MCF 10A (cell line): ENCODE measurements around the gene CALB2. TPM values are rescaled to one million over a fixed set of nuclear protein-coding genes. Genes with fewer than 3 reads are reported as not detected.

Experiments used
- BruUV-seq: library from RNA; stranded (reverse); fragments of 400-500 nt; replicated peaks from 2 replicates; lab custom pipeline; 2021; lab: Mats Ljungman, UMichigan
- CTCF ChIA-PET: fragments of 300-600 bp; sonication (Branson Sonifier 250); formaldehyde crosslinking; extraction: SDS; loops from one replicate; lab custom pipeline; 2021; ENCODE audit warnings: antibody characterized with exemption, inconsistent platforms; lab: Yijun Ruan, JAX
- POLR2A ChIA-PET: fragments of 300-600, 350-650 bp; sonication (Branson Sonifier 250); formaldehyde crosslinking; extraction: SDS; loops from one replicate; lab custom pipeline; 2020; ENCODE audit warnings: antibody characterized with exemption, inconsistent platforms; lab: Yijun Ruan, JAX
- DNase-seq: peaks from one replicate; pipeline ENCODE4 v3.0.0-alpha.2; 2018; ENCODE audit not compliant: unreplicated experiment
- H3K27ac Mint-ChIP-seq: one replicate; pipeline ENCODE4 v1.8.0; 2022; ENCODE audit warnings: mild to moderate bottlenecking, low read depth, mixed read lengths; ENCODE audit not compliant: unreplicated experiment
- H3K27me3 Mint-ChIP-seq: one replicate; pipeline ENCODE4 v1.8.0; 2022; ENCODE audit warnings: mixed read lengths; ENCODE audit not compliant: insufficient read depth, unreplicated experiment
- H3K36me3 Mint-ChIP-seq: one replicate; pipeline ENCODE4 v1.8.0; 2022; ENCODE audit warnings: mild to moderate bottlenecking, moderate library complexity, mixed read lengths; ENCODE audit not compliant: insufficient read depth, unreplicated experiment
- H3K4me1 Mint-ChIP-seq: one replicate; pipeline ENCODE4 v1.8.0; 2022; ENCODE audit warnings: mixed read lengths; ENCODE audit not compliant: insufficient read depth, unreplicated experiment
- H3K4me3 Mint-ChIP-seq: one replicate; pipeline ENCODE4 v1.8.0; 2022; ENCODE audit warnings: mild to moderate bottlenecking, moderate library complexity, mixed read lengths; ENCODE audit not compliant: unreplicated experiment
- H3K9me3 Mint-ChIP-seq: one replicate; pipeline ENCODE4 v1.8.0; 2022; ENCODE audit warnings: mixed read lengths; ENCODE audit not compliant: unreplicated experiment
- intact Hi-C: fragments of 100-400 bp; cut with micrococcal nuclease; formaldehyde crosslinking; loops from 2 replicates; pipeline ENCODE4 v1.14.1; 2022
- total RNA-seq: library from RNA; stranded (reverse); gene quantifications from 2 replicates; pipeline ENCODE4 v1.2.3, GENCODE V29; 2022
- TF ChIP-seq, protein P1 (sequence below): fragments of 200-600 bp; IDR thresholded peaks from one replicate; pipeline ENCODE4 v1.8.0; 2022; ENCODE audit warnings: antibody characterized with exemption, mild to moderate bottlenecking; ENCODE audit not compliant: unreplicated experiment

Gene CALB2
- total RNA-seq, 1 experiment from 2014 or later, result 0.23 TPM

DNA sequence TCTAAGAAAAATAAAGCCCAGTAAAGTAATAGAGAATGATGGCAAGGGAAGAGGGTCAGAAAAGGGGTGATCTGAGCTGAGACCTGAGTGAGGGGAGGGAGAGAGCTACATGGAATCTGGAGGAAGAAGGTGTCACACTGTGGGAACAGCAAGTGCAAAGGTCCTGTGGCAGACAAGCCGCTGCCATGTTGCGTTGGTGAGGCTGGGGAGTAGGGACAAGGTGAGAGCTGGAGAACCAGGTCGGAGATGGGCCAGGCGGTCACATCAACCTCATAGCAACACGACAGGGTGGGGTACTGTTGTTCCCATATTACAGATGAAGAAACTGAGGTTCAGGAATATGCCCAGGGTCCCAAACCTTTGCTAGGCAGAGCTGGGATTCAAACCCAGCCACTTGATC lies 16.6 kb upstream of the CALB2 start:
- no TSS peak for BruUV-seq
- DNase-seq, result no peak
- CTCF ChIA-PET, result interaction anchor here (0.6 to 5.9 kb wide), 4 partner anchors 16 to 157 kb away, joined by 3 to 36 read pairs (median 4); partner anchors contain the start of gene CALB2
- Mint-ChIP-seq H3K27me3 (peaks cover 11% of the 10 kb centered on the region), H3K4me3 (no peak overlapping the region), H3K9me3 (no peaks in the 10 kb centered on the region), H3K36me3 (no peaks in the 10 kb centered on the region), H3K27ac (no peak overlapping the region), H3K4me1 (peaks cover 23% of the 10 kb centered on the region)
- intact Hi-C loops, result no loop called here
- POLR2A ChIA-PET, result interaction anchor here (0.7 kb wide), 1 partner anchor 165 kb away, joined by 3 read pairs; no protein-coding TSS in a partner anchor
- TF ChIP-seq, protein P1, sequence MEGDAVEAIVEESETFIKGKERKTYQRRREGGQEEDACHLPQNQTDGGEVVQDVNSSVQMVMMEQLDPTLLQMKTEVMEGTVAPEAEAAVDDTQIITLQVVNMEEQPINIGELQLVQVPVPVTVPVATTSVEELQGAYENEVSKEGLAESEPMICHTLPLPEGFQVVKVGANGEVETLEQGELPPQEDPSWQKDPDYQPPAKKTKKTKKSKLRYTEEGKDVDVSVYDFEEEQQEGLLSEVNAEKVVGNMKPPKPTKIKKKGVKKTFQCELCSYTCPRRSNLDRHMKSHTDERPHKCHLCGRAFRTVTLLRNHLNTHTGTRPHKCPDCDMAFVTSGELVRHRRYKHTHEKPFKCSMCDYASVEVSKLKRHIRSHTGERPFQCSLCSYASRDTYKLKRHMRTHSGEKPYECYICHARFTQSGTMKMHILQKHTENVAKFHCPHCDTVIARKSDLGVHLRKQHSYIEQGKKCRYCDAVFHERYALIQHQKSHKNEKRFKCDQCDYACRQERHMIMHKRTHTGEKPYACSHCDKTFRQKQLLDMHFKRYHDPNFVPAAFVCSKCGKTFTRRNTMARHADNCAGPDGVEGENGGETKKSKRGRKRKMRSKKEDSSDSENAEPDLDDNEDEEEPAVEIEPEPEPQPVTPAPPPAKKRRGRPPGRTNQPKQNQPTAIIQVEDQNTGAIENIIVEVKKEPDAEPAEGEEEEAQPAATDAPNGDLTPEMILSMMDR, result no peak

DNA sequence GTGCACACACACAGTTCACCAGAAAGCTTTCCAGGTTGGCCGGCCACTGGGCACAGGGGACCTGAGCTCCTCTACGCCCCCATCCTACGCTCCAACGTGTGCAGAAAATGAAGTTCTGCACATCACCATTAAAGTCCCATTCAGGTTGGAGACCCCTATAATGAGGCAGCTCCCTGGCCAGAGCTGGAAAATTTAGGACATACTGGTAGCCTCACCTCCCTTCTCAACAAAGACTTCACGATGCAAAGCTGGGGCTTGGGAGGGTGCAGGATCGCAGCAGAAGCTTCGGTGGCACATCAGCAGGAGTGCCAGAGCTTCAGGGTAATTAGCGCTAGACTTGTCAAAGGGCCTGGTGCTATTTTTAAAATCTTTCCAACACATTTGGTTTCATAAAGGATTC lies 15.4 kb upstream of the CALB2 start:
- no peak overlapping the region for H3K4me3 Mint-ChIP-seq
- no peaks in the 10 kb centered on the region for H3K36me3 Mint-ChIP-seq
- intact Hi-C loops, result no loop called here
- no peak for DNase-seq
- H3K27me3 Mint-ChIP-seq, result peaks cover 11% of the 10 kb centered on the region
- no peak overlapping the region for H3K27ac Mint-ChIP-seq
- TF ChIP-seq, protein P1, result no peak
- H3K9me3 Mint-ChIP-seq, result no peaks in the 10 kb centered on the region
- ChIA-PET CTCF (interaction anchor here (1.3 to 5.9 kb wide), 2 partner anchors 15 to 156 kb away, joined by 4 to 36 read pairs; partner anchors contain the start of gene CALB2), POLR2A (no interaction called here)
- H3K4me1 Mint-ChIP-seq, result peaks cover 19% of the 10 kb centered on the region
- BruUV-seq, result no TSS peak

DNA sequence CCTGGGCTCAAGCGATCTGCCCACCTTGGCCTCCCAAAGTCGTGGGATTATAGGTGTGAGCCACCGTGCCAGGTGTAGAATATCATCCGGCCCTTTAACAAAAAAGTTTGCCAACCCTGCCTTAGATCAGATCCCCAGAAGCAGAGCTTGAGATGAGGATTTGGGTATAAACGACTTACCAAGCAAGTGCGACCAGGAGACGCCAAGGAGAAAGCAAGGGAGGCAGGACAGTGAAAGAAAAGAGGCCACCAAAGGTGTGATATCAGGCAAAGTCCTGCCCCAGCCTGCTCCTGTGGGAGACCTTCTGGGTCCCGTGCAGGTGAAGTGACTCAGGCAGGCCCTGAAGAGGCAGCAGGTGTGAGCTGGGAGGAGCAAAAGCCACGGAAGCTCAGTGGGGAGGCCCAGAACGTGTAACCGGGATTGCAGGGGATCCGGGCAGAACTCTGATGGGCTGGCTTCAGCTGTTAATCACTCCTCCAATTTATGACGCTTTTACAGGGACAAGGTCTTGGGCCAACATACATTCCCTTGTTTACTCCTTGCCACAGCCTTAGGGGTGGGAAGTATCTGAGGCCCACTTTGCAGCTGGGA lies 14.1 kb upstream of the CALB2 start:
- Mint-ChIP-seq H3K4me1 (peaks cover 6% of the 10 kb centered on the region), H3K9me3 (no peaks in the 10 kb centered on the region), H3K27me3 (peaks cover 11% of the 10 kb centered on the region), H3K36me3 (no peaks in the 10 kb centered on the region), H3K4me3 (no peak overlapping the region), H3K27ac (no peak overlapping the region)
- no peak for DNase-seq
- intact Hi-C loops, result no loop called here
- TF ChIP-seq, protein P1, result no peak
- ChIA-PET CTCF (interaction anchor here (0.6 to 5.9 kb wide), 3 partner anchors 12 to 19 kb away, joined by 3 to 36 read pairs (median 3); partner anchors contain the start of gene CALB2), POLR2A (no interaction called here)
- BruUV-seq, result no TSS peak

DNA sequence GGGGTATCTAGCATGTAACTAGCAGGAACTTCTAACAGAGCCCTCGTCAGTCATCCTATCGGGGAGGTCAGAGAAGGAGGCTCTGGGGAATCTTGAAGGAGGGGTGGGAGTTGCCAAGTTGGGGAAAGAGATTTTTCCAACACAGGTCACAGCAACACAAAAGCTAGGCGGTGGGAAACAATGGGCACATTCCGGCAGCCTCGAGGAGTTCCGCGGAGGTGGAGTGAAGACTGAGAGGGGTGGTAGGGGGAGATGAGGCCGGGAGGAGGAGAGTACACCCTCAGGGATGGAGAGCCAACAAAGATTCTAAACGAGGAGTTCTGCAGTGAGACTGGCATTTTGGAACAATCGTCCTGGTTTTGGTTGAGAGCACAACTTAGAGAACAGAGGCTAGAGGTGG lies 13.5 kb upstream of the CALB2 start:
- no peaks in the 10 kb centered on the region for H3K9me3 Mint-ChIP-seq

More for the DNA sequence above, 13.5 kb upstream of the CALB2 start:
- TF ChIP-seq, protein P1, result no peak
- Mint-ChIP-seq H3K36me3 (no peaks in the 10 kb centered on the region), H3K27me3 (peaks cover 11% of the 10 kb centered on the region), H3K4me1 (no peaks in the 10 kb centered on the region), H3K4me3 (no peak overlapping the region), H3K27ac (no peak overlapping the region)
- CTCF ChIA-PET, result interaction anchor here (0.7 to 5.9 kb wide), 2 partner anchors 13 kb away, joined by 3 to 36 read pairs; partner anchors contain the start of gene CALB2
- POLR2A ChIA-PET, result no interaction called here
- DNase-seq, result no peak
- BruUV-seq, result no TSS peak
- intact Hi-C loops, result no loop called here
